ENCODE measurements around the gene MAOA.

GRCh38 chrX:43718081-43718480 is 62.0 kb downstream of the MAOA start:
- TF ChIP-seq ZNF24 (tag by site-specific recombination; IDR thresholded peaks at IDR 0.05) (no peak), CTCF (tag by site-specific recombination; IDR thresholded peaks at IDR 0.05) (no peak), REPIN1 (tag by site-specific recombination; IDR thresholded peaks at IDR 0.05; ENCODE audit: low read depth) (no peak), ZNF501 (tag by site-specific recombination; IDR thresholded peaks at IDR 0.05) (no peak), ZBTB7A (tag by site-specific recombination; IDR thresholded peaks at IDR 0.05; ENCODE audit: low read depth) (no peak), YY1 (tag by site-specific recombination; IDR thresholded peaks at IDR 0.05) (no peak), TCF7L2 (IDR thresholded peaks at IDR 0.05; ENCODE audit: borderline replicate concordance, low read depth, low read length) (no peak), REST (tag by site-specific recombination; IDR thresholded peaks at IDR 0.05) (no peak), KLF1 (tag by site-specific recombination; IDR thresholded peaks at IDR 0.05) (no peak)
- TF ChIP-seq, protein P1, sequence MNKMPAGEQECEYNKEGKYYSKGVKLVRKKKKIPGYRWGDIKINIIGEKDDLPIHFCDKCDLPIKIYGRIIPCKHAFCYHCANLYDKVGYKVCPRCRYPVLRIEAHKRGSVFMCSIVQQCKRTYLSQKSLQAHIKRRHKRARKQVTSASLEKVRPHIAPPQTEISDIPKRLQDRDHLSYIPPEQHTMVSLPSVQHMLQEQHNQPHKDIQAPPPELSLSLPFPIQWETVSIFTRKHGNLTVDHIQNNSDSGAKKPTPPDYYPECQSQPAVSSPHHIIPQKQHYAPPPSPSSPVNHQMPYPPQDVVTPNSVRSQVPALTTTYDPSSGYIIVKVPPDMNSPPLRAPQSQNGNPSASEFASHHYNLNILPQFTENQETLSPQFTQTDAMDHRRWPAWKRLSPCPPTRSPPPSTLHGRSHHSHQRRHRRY (tag by site-specific recombination; IDR thresholded peaks at IDR 0.05) = no peak
- TF ChIP-seq, protein P2, sequence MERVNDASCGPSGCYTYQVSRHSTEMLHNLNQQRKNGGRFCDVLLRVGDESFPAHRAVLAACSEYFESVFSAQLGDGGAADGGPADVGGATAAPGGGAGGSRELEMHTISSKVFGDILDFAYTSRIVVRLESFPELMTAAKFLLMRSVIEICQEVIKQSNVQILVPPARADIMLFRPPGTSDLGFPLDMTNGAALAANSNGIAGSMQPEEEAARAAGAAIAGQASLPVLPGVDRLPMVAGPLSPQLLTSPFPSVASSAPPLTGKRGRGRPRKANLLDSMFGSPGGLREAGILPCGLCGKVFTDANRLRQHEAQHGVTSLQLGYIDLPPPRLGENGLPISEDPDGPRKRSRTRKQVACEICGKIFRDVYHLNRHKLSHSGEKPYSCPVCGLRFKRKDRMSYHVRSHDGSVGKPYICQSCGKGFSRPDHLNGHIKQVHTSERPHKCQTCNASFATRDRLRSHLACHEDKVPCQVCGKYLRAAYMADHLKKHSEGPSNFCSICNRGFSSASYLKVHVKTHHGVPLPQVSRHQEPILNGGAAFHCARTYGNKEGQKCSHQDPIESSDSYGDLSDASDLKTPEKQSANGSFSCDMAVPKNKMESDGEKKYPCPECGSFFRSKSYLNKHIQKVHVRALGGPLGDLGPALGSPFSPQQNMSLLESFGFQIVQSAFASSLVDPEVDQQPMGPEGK (tag by site-specific recombination; IDR thresholded peaks at IDR 0.05) = no peak
